GM19239 (cell line): Measurements from ENCODE around the gene MOGAT1.
"Not testable (repeated sequence)": the region's sequence is repeated elsewhere in the genome, so short reads cannot be mapped to it uniquely, and the experiment has no call there.

Experiments
- DNase-seq: peaks from one replicate; pipeline ENCODE4 v3.0.0; 2011; ENCODE audit warnings: low spot score; ENCODE audit not compliant: insufficient read length
- FAIRE-seq: peaks from 2 replicates; lab custom pipeline; 2011; peaks lifted over from hg19 to GRCh38; lab: Jason Lieb, UNC

Gene MOGAT1

DNA sequence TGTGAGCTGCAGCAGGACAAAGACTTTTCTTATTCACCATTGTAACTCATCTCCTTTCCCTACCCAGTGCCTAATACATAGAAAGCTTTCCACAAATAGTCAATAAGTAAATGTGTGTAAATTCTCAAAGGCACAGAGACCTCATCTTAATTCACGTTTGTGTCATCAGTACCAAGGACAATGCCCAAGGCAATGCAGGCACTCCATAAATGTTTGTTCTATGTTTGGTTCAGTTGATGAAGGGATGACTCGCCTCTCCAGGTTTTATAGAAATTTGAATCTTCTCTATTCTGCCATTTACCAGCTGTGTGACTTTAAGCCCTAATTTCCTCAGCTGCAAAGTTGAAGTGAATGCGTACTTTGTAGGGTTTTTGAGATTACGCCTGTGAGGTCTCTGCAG lies 2.1 kb upstream of the MOGAT1 start:
- DNase-seq = no peak
- no peak for FAIRE-seq

DNA sequence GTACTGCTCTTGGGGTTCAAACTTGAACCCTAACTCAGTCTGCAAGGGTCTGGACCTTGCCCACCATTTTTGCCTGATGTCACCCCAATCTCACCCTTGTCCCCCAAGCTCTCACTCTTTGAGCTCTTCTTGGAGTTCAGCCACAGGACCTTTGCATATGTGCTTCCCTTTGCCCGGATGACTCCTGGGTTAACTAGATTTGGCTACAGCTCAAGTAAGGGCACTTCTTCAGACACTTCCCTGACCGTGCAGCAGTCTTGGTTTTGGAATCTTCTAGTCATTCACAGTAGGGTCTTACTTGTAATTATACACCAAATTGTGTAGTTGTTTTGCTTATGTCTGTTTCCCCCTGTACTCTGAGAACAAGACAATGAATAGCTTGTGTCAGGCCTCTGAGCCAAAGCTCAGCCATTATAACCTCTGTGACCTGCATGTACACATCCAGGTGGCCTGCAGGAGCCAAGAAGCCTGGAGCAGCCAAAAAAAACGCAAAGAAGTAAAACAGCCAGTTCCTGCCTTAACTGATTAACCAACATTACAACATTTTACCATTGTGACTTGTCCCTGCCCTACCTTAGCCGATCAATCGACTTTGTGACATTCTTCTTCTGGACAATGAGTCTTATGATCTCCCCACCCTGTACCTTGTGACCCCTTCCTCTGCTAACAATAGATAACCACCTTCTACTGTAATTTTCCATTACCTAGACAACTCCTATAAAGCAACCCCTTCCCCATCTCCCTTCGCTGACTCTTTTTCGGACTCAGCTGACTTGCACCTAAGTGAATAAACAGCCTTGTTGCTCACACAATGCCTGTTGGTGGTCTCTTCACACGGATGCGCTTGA lies 1.0 kb upstream of the MOGAT1 start:
- FAIRE-seq = no peak
- no peak for DNase-seq

DNA sequence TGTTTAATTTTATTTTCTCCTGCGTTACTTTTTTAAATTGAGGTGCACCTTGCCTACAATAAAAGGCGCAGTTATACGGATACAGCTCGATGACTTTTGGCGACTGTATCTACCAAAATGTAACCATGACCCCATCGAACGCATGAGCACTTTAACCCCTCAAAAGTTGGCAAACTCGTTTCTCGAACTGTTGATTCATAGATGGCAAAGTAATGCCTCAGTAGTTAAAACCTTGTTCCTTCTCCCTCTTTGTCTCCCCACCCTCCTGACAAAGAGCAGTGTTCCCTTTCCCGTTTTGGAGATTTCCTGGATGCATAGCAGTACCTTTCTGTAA lies 577 bp downstream of the MOGAT1 start:
- no peak for FAIRE-seq

DNA sequence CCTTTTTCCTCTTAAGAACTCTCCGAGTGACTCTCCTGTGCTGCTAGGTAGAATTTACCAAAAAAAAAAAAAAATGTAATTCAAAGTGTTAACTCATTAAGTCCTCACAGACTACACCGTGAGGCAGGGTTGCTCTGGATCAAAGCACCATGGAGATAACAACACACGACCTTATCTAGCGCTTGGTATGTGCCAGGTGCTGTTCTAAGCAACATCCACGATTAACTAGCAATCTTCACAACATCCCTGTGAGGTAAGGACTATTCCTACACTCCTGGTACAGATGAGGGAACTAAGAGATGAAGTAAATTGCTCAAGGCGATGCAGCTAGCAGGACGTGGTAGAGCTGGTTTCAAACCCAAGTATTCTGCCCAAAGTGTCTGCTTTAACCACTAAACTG lies 1.8 kb downstream of the MOGAT1 start:
- FAIRE-seq = no peak
- no peak for DNase-seq

More for the DNA sequence above, 577 bp downstream of the MOGAT1 start:
- no peak for DNase-seq

DNA sequence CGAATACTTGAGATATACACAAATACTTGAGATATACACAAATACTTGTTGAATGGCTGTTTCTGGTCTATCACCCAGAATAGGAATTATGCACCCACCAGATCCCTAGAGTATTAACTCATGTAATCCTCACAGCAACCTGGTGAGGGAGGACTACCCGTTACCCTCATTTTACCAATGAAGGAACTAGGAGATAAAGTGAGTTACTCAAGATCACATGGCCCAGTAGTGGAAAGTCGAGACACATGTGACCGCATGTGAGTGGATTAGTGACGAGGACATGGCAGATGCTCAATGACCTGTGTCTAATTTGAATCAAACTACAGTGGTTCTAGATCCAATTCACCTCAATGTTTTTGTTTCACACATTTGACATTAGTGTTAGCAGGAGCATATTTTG lies 2.4 kb downstream of the MOGAT1 start:
- no peak for FAIRE-seq
- DNase-seq = no peak

DNA sequence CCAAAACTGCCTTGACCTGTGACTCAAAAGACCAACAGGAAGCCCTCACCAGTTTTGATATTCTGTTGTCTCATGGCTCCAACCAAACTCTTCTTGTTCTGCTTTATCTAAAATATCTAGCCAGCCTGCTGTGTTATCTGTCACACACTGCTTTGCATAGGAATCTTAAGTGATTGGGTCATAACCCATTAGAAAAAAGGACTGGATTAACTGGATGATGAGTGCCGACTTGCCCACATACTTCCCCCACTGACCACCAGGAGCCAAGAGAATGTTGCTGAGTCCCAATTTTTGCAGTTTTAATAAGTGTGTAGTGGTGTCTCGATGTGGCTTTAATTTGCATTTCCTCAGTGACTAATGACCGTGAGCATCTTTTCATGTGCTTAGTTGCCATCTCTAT lies 6.5 kb downstream of the MOGAT1 start:
- FAIRE-seq = no peak

DNA sequence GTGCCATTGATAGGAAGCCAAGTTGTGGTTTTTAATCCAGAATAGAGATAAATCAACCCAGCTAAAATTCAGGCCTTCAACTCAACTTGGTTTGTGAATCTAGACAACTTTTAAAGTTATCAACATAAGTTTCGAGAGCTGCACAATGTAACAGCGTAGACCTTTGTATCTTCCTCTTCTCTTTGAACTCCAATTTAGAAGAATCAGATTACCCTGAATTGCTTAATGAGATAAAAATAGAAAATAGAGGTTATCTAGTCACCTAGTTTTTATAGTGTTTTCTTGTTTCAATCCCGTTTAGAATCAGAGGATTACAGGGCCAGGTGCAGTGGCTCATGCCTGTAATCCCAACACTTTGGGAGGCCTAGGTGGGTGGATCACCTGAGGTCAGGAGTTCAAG lies 12.3 kb downstream of the MOGAT1 start:
- FAIRE-seq = no peak

More for the DNA sequence above, 6.5 kb downstream of the MOGAT1 start:
- no peak for DNase-seq

DNA sequence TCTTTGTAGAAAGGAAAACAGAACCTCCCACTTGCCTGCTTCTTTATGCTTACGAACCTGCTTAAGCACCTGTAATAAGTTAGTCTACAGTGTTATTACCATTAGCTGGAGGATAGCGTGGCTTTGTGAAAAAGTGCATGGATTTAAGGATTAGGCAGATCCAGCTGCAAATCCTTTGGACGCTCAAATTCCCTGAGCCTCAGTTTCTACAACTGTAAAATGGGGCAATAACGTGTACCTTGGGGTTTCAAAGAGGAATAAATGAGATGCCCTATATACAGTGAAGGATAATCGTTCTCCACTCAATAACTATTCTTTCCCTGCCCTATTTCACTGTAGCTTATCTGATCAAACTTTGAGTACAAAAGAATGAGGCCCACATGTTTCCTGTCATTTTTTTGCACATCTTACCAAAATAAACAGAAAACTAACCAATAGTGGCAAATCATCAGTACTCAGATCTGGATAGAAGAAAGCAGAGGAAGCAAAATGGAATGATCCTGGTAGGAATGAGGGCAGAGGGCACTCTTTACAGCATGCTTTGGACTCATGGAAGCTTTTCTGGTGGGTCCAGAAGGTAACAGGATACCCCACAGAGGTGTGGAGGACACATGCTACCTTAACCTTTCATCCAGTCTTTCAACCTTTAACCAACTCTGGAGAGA lies 14.8 kb downstream of the MOGAT1 start:
- FAIRE-seq = no peak
- no peak for DNase-seq

More for the DNA sequence above, 12.3 kb downstream of the MOGAT1 start:
- DNase-seq = no peak

DNA sequence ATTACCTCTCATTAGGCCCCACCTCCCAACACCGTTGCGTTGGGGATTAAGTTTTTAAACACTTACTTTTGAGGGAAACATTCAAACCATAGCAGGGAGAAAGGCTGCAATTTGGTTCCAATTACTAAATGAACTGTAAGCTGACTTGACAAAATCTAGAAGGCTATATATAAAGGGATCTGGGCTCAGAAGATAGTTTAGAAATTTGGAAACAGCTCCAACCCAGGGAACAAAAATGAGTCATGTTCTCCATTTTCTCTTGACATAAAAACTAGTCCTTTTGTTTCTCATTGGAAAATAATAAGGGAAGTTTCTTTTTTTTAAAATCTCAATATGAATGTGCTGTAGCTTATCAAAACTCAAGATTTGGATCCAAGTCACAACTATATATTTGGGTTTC lies 17.5 kb downstream of the MOGAT1 start:
- FAIRE-seq (no peak), DNase-seq (no peak)

DNA sequence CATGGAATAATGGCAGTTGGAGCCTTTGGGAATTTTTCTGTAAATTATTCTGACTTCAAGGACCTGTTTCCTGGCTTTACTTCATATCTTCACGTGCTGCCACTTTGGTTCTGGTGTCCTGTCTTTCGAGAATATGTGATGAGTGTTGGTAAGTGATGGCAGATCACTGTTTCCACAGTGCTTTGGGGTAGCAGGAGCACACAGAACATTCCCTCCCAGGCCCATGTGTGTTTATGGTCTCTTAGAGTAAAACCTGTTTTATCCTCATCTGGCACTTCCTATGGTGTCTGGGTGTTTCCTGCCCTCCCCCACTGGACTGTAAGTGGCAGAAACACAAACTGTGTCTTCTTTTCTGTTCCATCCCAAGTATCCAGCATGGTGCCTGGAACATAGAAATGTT lies 17.9 kb downstream of the MOGAT1 start:
- no peak for DNase-seq
- FAIRE-seq = no peak

DNA sequence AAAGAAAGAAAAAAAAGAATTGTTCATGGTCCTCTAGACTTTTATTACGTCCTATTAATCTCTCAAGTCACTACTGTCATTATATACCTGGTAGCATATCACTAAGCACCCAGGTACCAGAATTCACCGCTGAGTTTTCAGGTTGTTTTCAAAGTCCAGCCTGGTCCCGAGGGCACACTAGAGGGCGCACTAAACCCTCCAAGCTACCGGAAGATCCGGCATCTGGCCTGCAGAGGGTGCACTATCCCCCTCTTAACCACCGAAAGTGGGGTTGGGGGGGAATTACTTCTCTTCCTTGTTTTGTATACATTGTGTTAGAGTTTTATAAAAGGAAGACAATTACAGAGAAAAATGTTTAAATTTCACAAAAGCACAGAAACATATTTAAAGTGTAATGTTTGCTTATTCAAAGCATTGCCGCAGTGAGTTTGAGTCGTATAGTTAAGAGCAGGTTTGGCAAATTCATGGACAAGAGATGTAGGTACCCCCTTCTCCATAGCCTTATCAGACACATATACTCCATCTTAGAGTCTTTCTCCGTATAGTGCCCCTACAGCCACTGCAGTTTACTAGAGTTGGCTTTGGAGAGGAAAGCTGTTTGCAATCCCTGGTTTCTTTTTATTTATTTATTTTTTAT lies 19.2 kb downstream of the MOGAT1 start:
- DNase-seq (peak; percentile 70), FAIRE-seq (peak; percentile 96)

DNA sequence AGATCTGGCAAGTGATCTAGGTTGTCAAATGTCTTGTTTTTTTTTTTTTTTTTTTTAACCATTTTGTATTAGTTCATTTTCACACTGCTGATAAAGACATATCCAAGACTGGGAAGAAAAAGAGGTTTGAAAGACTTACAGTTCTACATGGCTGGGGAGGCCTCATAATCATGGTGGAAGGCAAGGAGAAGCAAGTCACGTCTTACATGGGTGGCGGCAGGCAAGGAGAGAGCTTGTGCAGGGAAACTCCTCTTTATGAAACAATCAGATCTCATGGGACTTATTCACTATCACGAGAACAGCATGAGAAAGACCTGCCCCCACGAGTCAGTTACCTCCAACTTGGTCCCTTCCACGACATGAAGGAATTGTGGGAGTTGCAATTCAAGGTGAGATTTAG lies 22.0 kb downstream of the MOGAT1 start:
- DNase-seq, FAIRE-seq: not testable (repeated sequence)

DNA sequence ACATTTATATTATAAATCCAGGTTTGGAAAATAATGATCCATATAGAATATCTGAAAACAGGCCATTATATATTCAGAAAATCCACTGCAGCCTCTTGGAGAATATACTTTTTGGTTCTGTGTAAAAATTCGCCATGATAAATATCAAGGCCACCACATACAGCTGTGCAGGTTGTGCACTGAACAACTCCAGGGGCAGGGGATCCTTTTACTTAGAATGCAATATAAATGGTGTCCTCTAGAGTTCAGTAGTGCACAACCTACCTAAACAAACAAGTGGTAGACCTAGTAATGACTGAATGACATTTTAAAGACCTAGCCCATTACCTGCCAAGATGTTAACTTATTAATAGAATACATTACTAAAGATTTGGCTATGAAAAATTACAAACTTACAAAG lies 22.4 kb downstream of the MOGAT1 start:
- DNase-seq (no peak), FAIRE-seq (no peak)

DNA sequence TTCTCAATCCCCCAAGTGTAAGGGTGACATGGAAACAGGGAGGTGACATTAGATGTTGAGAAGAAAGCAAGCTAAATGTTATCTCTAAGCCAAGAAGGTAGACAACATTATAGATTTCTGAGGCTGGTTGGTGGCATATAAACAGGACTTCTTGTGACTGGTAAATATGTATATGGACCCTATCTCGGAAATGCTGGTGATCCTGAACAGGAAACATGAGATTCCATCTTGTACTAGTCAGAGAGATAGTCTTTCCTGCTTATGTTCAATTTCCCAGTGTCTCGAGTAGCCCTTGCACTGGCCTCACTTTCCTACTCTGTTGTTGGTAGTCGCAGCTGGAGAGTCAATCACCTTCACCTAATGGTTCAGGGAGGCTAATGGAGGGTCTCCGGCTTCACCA lies 26.8 kb downstream of the MOGAT1 start:
- FAIRE-seq = no peak

DNA sequence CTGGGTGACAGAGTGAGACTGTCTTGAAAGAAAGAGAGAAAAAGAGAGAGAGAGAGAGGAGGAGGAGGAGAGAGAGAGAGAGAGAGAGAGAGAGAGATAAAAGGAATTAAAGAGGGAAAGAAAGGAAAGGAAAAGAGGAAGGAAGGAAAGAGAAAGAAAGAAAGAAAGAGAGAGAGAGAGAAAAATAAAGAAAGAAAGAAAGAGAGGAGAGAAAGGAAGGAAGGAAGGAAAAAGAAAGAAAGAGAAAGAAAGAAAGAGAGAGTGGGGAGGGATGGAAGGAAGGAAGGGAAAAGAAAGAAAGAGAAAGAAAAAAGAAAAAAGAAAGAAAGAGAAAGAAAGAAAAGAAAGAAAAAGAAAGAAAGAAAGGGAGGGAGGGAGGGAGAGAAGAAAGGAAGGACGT lies 29.8 kb downstream of the MOGAT1 start:
- FAIRE-seq = no peak
- DNase-seq = no peak

More for the DNA sequence above, 26.8 kb downstream of the MOGAT1 start:
- no peak for DNase-seq

DNA sequence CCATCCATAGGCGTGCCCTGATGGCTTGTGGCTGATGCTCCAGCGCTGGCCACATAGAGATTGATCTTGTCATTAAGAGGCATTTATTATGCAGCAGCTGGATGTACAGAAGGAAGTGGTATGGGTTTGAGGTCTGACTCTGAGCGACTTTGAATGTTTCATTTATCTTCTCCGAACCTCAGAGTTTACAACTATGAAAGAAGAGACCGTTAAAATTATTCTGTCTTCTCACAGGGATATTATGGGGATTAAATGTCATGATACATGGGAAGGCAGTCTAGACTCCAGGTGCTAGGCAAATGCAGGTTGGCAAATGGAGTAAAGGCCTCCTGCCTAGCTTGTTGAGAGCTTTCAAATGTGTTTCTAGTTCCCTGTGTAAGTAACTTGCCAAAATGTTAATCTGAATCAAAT lies 30.3 kb downstream of the MOGAT1 start:
- no peak for DNase-seq
- no peak for FAIRE-seq

DNA sequence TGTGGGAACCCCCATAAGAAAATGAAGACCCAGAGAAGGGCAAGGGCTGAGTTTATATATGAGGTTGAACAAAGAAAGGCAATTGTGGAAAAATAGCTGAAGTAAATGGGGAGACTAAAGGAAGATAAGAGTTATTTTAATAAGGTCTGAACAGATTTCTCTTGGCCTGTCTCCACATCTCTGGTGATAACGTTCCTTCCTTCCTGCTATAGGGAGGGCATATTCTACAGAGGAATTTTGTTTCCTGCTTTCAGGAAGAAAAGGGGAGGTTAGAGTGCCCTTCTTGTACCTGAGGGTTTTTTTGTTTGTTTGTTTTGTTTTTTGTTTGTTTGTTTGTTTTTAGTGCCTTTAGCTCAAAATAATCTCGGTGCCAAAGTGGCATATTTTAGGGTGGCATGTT lies 31.6 kb downstream of the MOGAT1 start:
- no peak for DNase-seq
- FAIRE-seq = no peak

DNA sequence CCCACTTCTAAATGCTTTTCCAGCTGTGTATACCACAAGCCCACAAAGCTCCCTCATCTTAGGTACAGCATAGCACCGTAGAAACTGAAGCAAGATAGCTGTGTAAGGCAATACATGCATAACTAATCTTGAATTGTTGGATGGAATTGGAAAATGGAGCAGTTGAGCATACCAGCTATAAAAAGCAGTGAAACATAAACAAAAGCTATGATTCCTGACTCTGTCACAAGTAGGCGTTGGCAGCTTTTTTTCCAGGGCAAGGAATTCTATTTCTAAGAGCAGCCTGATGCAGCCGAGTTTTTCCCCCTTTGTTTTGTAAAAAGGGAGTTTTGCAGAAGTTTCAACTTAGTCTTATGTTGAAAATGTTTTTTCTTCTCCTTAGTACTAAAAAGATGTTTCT lies 32.4 kb downstream of the MOGAT1 start:
- FAIRE-seq (no peak), DNase-seq (no peak)

DNA sequence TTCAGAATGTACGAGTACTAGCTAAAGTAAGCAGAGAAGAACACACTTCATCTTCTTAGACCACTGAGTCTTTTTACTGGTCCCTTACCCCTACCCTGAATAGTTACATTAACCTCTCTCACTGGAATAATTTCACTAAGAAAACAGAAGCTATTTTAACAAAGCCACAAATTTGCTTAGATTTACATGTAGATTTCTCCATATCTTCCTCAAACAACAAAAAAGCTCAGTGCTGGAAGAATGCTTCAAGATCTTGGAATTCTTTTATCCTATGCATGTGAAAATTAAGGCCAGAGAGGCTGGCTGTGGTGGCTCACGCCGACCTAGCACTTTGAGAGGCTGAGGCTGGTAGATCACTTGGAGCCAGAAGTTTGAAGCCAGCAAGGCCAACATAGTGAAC lies 35.2 kb downstream of the MOGAT1 start:
- FAIRE-seq (no peak), DNase-seq (no peak)

DNA sequence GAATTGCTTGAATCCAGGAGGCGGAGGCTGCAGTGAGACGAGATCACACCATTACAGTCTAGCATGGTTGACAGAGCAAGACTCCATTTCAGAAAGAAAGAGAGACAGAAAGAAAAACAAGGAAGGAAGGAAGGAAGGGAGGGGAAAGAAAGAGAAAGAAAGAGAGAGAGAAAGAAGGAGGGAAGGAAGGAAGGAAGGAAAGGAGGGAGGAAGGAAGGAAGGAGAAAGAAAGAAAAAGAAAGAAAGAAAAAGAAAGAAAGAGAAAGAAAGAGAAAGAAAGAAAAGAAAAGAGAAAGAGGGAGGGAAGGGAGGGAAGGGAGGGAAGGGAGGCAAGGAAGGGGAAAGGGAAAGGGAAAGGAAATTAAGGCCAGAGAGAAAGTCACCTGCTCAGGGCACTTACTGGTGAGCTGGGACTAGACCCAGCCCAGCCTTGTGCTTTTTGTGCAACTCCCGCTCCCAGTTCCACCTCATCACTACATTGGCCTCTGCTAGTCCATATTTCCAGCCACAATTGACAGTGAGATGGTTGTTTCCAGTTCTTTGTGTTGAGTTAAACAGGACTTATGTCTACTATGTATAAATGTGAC lies 35.7 kb downstream of the MOGAT1 start:
- no peak for FAIRE-seq

DNA sequence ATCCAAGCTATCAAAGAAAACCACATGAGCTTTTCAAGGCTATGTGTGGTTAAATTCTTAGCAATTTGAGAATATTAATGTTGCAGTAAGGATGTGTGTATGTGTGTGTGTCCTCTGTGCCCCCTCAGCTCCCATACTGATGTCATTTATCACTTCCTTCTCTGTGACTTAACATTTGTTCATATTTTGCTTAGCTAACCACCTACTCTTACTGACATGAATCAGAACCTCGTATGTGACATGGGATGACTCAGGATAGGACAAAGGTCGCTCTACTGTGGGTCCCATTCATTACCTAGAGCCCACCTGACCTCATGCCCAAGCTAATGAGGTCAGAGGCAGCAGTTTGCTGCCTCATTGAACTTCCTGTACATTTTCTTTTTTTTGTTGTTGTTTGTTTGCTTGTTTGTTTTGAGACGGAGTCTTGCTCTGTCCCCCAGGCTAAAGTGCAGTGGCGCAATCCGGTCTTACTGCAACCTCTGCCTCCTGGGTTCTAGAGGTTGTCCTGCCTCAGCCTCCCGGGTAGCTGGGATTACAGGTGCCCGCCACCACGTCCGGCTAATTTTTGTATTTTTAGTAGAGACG lies 36.3 kb downstream of the MOGAT1 start:
- DNase-seq (no peak), FAIRE-seq (no peak)

More for the DNA sequence above, 35.7 kb downstream of the MOGAT1 start:
- no peak for DNase-seq
